HUDEP-2 (cell line): Measurements from ENCODE around the gene RAB40C.
"Not testable (repeated sequence)": the region's sequence is repeated elsewhere in the genome, so short reads cannot be mapped to it uniquely, and the experiment has no call there.

Experiments
- DNase-seq, 76 experiments: peaks; one replicate each; lab custom pipeline; 2025; ENCODE audit not compliant: unreplicated experiment in 76 of 76; lab: John Stamatoyannopoulos, UW

Gene RAB40C

GRCh38 chr16:586645-587590 lies 2.9 kb upstream of the RAB40C start:
- DNase-seq, result peak in 15 of 76 experiments; percentile 19 to 58 (median 30)

GRCh38 chr16:588639-588888 lies 1.3 kb upstream of the RAB40C start:
- DNase-seq, result peak in 41 of 76 experiments; percentile 15 to 71 (median 46)

- peak in 75 of 76 experiments; percentile 60 to 100 (median 94) for DNase-seq
Measured at GRCh38 chr16:588889-589657, 793 bp upstream of the RAB40C start.

GRCh38 chr16:590188-590814 lies 435 bp downstream of the RAB40C start:
- DNase-seq, result peak in 1 of 76 experiments; percentile 61

- no peak for DNase-seq
Measured at GRCh38 chr16:590815-591200, 942 bp downstream of the RAB40C start.

- no peak for DNase-seq
Measured at GRCh38 chr16:591231-591630, 1.4 kb downstream of the RAB40C start.

GRCh38 chr16:591892-592517 lies 2.1 kb downstream of the RAB40C start:
- DNase-seq, result no peak

GRCh38 chr16:592518-593306 lies 2.8 kb downstream of the RAB40C start:
- DNase-seq, result no peak

- DNase-seq, result no peak
Measured at GRCh38 chr16:593406-593805, 3.5 kb downstream of the RAB40C start.

- DNase-seq, result no peak
Measured at GRCh38 chr16:593807-594206, 3.9 kb downstream of the RAB40C start.

- no peak for DNase-seq
Measured at GRCh38 chr16:595094-595528, 5.2 kb downstream of the RAB40C start.

- DNase-seq, result no peak
Measured at GRCh38 chr16:595942-596735, 6.3 kb downstream of the RAB40C start.

- DNase-seq, result no peak
Measured at GRCh38 chr16:596736-597060, 6.8 kb downstream of the RAB40C start.

GRCh38 chr16:597655-598054 lies 7.8 kb downstream of the RAB40C start:
- DNase-seq, result not testable (repeated sequence)

GRCh38 chr16:598823-599739 lies 9.2 kb downstream of the RAB40C start:
- DNase-seq, result no peak

GRCh38 chr16:600781-601180 lies 10.9 kb downstream of the RAB40C start:
- peak in 4 of 76 experiments; percentile 15 to 28 (median 20) for DNase-seq

- no peak for DNase-seq
Measured at GRCh38 chr16:603933-604332, 14.1 kb downstream of the RAB40C start.

GRCh38 chr16:606656-607307 lies 16.9 kb downstream of the RAB40C start:
- DNase-seq, result no peak
